OCI-LY1 (cell line): ENCODE results near the gene TMEM109.

ENCODE experiments used
- EZH2 ChIP-seq: fragments of 200-600 bp; sonication (generic), shearing (Covaris generic); IDR thresholded peaks from 2 replicates; pipeline ENCODE4 v1.8.0; 2017; ENCODE audit warnings: borderline replicate concordance, mixed run types, mild to moderate bottlenecking, antibody characterized with exemption, low read length, moderate library complexity, mixed read lengths
- TF ChIP-seq, protein P1 (sequence below): fragments of 200-600 bp; sonication (generic), shearing (Covaris generic); IDR thresholded peaks from 2 replicates; pipeline ENCODE4 v1.5.1; 2017; ENCODE audit warnings: mild to moderate bottlenecking, antibody characterized with exemption, low read length, moderate library complexity, mixed read lengths

DNA sequence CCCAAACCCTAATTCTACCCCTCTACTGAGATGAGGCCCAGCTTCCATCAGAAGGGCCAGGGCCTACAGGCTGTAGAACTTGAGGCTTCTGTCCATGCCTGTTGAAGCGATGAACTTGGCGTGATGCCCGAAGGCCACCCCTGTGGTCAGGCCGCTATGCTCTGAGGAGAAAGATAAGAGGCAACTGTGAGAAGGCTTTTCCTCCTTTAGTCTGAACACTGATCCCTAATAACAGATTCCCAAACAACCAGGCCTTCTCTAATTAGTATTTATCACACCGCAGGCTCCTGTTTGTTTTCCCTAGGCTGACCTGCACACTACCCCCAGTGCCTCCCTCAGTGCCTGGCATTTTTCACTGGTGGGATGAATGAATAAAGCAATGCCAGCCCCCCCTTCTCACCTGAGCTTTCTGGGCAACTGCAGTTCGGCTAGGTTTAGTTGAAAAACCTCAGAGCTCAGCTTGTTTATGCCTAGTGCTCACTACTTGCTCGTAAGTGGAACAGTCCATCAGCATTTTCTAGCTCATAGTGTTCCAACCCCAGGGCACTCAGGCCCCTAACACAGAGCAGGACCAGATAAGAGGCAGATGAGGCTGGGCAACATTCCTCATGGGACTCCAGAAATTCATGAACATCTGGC is 22.7 kb upstream of the TMEM109 start:
- TF ChIP-seq EZH2, result no peak
- TF ChIP-seq, protein P1, sequence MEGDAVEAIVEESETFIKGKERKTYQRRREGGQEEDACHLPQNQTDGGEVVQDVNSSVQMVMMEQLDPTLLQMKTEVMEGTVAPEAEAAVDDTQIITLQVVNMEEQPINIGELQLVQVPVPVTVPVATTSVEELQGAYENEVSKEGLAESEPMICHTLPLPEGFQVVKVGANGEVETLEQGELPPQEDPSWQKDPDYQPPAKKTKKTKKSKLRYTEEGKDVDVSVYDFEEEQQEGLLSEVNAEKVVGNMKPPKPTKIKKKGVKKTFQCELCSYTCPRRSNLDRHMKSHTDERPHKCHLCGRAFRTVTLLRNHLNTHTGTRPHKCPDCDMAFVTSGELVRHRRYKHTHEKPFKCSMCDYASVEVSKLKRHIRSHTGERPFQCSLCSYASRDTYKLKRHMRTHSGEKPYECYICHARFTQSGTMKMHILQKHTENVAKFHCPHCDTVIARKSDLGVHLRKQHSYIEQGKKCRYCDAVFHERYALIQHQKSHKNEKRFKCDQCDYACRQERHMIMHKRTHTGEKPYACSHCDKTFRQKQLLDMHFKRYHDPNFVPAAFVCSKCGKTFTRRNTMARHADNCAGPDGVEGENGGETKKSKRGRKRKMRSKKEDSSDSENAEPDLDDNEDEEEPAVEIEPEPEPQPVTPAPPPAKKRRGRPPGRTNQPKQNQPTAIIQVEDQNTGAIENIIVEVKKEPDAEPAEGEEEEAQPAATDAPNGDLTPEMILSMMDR, result no peak
